NCI-H524 treated with DMSO at 0.1 percent for 48 hours (cell line): ENCODE results near the gene FLT3LG.

Experiments
- DNase-seq: peaks from one replicate; lab custom pipeline; 2025; lab: John Stamatoyannopoulos, UW

Gene FLT3LG, protein sequence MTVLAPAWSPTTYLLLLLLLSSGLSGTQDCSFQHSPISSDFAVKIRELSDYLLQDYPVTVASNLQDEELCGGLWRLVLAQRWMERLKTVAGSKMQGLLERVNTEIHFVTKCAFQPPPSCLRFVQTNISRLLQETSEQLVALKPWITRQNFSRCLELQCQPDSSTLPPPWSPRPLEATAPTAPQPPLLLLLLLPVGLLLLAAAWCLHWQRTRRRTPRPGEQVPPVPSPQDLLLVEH

DNA sequence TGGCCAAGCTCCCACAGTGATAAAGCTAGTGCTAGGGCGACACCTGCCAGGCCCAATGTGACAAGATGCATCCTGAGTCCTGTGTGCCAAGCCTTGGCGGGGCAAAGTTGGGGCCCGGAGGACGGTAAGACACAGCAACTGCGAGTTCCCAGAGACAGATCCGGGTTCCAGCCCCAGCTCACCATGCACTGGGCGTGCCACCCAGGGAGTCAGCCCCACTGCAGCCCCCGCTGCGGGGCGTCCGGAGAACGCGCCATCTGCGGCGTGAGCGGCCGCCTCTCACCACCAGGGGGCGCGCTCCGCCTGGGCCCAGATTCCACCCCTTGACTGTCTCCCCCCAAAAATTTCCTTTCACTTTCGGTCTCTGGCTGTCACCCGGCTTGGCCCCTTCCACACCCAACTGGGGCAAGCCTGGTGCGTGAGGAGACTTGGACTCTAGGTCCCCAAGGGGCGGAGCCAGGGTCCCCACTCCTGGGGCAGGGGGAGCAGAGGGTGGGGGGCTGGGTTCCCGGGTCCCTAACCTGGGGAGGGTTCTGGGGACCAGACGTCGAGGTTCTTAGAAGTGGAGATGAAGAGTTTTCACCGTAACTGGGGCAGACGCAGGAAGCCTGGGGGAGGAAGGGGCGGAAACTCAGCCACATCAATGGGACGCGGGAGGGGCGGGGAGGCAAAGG, at the start of gene FLT3LG:
FLT3LG (plus strand) TSS at position 348 of the 674 bp plus-strand sequence. CDS start 425 bp downstream, outside the sequence.
- DNase-seq = peak; percentile 9

- DNase-seq = no peak
Measured at GRCh38 chr19:49425178-49425577, 48.8 kb upstream of the FLT3LG start, which contains the start of gene GFY. Gene GFY (plus strand): TSS chr19:49425388. CDS start chr19:49426431, 1,043 bp downstream.

DNA sequence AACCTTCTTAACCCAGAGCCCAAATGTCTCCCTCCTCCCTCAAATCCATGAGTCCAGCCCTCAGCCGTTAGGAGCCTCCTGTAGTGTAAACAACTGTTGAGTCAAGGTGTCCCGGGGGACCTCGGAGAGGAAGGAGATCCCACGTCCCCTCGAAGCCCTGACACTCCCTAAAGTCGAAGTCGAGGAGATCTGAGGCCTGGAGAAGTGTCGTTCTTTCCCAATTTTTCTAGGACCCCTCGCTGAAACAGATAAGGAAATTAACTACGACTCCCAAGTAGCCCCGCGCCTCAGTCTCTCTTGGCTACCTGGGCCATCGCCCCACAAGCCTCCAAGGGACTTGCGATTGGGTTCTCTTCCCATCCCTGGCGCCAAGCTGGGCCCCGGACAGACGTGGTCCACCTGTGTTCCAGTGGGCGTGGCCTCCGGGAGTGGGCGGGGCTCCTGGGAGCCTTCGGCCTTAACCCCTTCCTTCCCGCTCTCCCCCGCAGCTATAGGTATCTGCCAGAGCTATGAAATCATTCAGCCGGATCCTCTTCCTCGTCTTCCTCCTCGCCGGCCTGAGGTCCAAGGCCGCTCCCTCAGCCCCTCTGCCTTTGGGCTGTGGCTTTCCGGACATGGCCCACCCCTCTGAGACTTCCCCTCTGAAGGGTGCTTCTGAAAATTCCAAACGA, 48.0 kb upstream of the FLT3LG start:
- no peak for DNase-seq

DNA sequence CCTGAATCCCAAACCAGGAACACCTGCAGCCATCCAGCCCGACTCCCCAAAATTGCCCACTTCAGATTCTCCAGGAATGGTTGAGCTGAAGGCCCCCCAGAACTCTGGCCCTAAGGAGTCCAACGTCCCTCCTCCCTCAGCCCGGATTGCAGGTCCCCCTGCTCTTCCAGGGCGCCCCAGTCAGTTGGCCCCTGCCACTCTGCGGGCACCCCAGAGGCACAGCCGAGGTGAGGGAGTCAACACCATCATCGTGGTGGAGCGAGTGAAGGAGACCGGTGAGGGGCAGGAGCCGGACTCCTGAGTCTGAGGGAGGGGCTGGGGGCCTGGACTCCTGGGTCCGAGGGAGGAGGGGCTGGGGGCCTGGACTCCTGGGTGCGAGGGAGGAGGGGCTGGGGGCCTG, 46.7 kb upstream of the FLT3LG start:
- no peak for DNase-seq

DNA sequence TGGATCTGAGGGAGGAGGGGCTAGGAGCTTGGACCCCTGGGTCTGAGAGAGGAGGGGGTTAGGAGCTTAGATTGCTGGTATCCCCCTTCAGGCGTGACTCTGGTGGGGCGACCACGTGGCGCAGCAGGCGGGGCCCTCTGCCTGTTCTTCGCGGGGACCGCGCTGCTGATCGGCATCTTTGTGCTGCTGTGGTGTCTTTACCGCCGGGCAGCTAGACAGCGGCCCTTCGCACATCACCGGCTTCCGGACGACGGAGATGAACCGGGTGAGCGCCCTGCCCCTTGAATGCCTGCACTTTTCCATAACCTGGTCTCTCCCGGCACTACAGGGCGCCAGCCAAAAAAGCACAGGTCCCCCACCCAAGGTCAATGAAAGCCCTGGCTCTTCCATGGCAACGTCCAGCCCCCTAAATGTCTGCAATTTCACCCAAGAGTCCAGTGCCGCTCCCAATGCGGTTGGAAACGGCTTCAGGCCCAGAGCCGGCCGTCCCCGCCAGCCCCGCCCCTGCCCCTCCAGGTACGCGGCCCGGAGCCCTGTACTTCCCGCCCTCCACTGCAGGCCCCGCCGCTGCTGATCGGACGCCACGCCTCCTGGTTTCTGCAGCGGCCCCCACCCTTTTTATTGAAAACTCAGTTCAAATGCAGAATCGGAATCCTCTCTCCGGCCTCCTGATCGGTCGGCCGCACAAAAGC, 46.0 kb upstream of the FLT3LG start:
- DNase-seq = no peak

DNA sequence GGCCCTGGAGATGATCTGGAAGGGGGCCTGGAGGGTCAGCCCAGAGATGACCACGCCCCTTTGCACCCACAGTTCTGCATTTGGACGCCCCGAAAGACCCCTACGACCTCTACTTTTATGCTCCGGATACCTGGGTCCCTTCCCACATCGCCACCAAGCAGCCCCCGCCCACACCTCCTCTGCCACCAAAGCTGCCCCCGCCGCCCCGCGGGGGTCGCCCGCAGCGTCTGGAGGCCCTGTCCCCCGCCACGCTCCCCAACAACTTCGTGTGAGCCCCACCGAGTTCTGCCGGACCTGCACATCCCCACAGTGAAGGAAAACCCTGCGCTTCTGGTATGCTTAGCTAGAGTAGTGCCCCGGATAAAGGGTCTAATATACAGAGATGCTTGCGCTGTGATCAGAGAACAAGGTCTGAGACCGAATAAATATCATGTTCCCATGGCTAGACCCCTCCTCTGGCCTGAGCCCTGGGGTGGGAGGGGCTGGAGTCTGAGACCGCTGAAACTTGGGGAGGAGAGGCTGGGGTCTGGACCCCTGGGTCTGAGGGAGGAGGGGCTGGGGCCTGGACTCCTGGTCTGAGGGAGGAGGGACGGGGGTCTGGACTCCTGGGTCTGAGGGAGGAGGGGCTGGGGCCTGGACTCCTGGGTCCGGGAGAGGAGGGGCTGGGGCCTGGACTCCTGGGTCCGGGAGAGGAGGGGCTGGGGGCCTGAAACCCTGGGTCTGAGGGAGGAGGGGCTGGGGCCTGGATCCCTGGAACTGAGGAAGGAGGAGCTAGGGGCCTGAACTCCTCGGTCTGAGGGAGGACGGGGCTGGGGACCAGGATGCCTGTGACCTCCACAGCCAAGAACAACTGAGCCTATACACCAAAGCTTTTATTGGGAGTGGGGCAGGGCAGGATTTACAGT, 45.2 kb upstream of the FLT3LG start:
- no peak for DNase-seq

- DNase-seq = no peak
Measured at GRCh38 chr19:49430172-49430677, 43.8 kb upstream of the FLT3LG start.

DNA sequence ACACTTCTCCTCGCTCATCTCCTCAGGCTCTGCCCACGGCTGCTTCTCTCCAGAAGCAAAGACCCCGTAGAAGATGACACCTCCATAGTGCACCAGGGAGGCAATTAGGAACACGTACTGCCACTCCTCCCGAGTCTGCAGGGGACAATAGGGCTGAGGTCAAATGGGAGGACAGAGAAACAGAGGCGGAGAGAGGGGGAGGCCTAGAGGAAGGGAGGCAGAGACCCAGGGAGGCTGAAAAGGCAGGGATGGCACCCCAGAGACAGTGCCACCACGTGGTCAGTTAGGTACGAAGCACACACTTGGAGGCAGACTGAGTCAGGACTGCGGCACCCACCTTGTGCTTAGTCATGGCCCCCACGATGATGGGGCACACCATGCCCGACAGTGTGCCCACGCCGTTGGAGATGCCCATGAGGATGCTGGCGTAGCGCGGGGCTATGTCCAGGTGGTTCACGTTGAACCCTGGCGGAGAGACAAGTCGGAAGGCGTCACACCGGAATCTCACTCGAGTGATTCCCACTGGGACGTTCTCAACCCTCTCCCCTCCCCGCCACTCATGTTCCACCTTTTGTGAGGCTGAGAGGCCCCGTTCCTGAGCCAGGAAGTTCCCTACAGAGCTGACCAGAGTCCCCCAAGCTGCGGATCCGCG, 43.2 kb upstream of the FLT3LG start:
- no peak for DNase-seq

DNA sequence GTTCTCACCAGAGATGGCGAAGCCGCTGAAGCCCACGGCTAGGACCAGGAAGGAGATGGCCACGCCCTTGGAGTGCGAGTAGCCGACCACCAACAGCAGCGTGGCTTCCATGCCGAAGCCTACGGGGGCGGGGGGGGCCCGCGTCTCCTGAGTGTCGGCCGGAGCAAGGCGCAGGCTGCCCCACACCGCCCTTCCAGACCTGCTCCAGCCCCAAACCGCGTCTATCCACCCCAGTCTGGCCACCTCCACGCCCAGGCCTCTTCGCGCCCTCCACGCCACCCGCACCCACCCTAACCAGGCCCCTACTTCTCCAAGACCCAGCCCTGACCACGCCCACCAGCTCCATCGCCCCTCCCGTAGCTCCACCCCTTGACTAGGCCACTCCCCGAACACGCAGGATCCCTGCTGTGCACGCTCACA, 42.7 kb upstream of the FLT3LG start:
- DNase-seq = no peak

GRCh38 chr19:49432141-49433073, 41.6 kb upstream of the FLT3LG start:
- no peak for DNase-seq

GRCh38 chr19:49433240-49433901, 40.6 kb upstream of the FLT3LG start:
- no peak for DNase-seq

- no peak for DNase-seq
Measured at GRCh38 chr19:49434907-49435583, 39.0 kb upstream of the FLT3LG start.

DNA sequence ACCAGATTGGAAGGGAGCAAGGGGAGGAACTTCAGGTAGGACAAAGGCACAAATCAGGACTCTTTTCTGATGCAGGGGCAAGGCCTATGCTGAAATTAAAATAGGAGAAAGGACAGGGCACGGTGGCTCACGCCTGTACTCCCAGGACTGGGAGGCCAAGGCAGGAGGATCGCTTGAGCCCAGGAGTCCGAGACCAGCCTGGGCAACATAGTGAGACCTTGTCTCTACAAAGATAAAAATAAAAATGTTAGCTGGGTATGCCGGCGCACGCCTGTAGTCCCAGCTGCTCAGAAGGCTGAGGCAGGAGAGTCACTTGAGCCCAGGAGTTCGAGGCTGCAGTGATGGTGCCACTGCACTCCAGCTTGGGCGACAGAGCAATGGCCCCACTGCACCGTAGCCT, 38.3 kb upstream of the FLT3LG start:
- no peak for DNase-seq

DNA sequence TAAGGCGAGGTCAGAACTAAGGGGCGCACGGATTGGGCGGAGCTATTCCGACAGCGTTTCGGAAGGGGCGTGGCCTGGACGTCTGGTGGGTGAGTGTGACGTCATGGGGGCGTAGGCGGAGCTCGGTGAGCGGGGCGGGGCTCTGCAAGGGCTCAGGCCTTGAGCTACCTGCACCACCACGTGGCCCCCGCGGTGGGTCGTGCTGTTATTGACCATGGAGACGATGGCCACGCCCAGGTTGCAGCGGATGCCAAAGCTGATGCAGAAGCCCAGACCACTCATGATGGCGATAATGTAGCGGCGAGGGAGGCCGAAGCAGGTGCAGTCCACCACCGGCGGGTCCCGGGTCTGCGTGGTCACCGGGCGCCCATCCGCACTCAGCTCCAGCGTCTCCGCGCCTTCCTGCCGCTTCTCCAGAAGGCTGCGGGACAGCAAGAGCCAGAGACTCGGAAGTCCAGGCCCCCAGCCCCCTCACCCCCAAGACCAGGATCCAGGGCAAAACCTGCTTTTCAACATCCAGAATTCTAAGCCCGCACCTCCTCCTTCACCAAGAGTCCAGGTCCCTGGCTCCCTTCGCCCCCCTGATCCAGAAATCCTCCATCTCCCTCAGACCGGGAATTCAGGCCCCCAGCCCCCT, 37.5 kb upstream of the FLT3LG start:
- DNase-seq = no peak

DNA sequence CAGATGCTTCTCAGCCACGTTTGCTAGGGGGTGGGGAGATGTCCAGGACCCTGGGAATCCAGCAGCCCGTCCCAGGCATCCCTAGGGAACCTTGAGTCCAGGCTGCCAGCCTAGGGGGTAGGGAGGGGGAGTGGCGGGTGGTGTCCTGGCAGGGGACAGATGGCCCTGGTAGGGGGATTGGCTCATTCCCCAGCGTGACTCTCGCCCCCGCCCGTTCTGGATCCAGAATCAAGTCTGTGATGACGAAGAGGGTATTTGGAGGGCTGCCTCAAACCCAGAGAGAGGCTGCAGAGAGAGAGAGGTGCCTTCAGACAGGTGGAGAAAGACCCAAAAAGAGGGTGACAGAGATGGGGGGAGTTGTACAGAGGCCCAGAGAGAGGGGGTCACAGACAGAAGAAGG, 36.8 kb upstream of the FLT3LG start:
- peak; percentile 89 for DNase-seq

DNA sequence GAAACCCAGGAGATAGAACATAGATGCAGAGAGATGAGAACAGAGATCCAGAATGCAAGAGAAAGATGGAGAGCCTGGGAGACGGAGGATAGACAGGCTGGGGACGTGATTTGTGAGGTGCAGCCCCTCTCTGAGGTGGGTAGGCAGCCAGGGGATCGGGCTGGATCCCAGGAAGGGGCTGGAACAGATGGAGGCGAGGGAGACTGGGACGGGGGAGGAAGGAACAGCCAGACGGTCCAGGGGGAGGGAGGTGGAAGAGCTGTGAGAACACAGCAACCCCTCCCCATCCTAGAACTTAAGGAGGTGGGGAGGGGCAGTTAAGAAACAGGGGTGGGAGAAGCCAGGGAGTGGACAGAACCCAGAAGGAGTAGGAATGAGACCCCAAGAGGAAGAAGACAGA, 35.8 kb upstream of the FLT3LG start:
- DNase-seq = peak; percentile 78

DNA sequence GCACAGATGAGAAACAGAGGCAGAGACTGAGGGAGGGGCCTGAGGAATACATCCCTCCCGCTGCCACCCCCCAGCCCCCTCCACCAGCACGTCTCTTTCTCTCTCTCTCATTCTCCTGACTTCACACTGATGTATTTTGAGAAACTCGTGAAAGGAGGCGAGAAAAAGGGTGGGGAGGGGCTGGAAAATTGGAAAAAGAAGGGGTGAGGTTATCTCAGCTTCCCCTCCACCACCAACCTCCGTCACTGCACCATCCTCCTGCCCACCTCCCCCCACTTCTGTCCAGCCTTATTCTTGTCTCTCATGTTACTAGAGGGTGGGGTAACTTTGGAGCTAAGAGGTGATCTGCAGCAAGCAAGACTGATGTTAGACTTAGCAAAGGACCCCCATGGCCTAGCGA, 34.2 kb upstream of the FLT3LG start:
- DNase-seq = no peak
